Left ventricle myocardium inferior (tissue), 1 donor: Measurements from ENCODE around the gene TXNRD2. TPM values are rescaled to one million over a fixed set of nuclear protein-coding genes. Genes with fewer than 3 reads are reported as not detected.

Experiments used
- DNase-seq: peaks from one replicate; pipeline ENCODE4 v3.0.0-alpha.2; 2020
- H3K27ac ChIP-seq: fragments of 200-600 bp; replicated peaks from 2 replicates; pipeline ENCODE4 v1.8.0; 2021
- H3K27me3 ChIP-seq: fragments of 200-600 bp; 2 replicates; pipeline ENCODE4 v1.8.0; 2021; ENCODE audit warnings: low read depth
- H3K36me3 ChIP-seq: fragments of 200-600 bp; 2 replicates; pipeline ENCODE4 v1.8.0; 2021
- H3K4me1 ChIP-seq: fragments of 200-600 bp; 2 replicates; pipeline ENCODE4 v1.8.0; 2021
- H3K4me3 ChIP-seq: fragments of 200-600 bp; 2 replicates; pipeline ENCODE4 v1.8.0; 2021; ENCODE audit warnings: mild to moderate bottlenecking, moderate library complexity
- H3K9me3 ChIP-seq: fragments of 200-600 bp; replicated peaks from 2 replicates; pipeline ENCODE4 v1.8.0; 2021
- intact Hi-C: fragments of 100-400 bp; cut with micrococcal nuclease; formaldehyde crosslinking; loops from one replicate; pipeline ENCODE4 v1.11.0; 2022
- total RNA-seq: library from RNA; stranded (reverse); fragmentation: NEBNext Ultra II Directional; extraction: Animal tissue kit (Norgen Biotek cat#: 25700); gene quantifications from one replicate; pipeline ENCODE4 v1.2.1, GENCODE V29; 2021
- TF ChIP-seq, protein P1 (sequence below): fragments of 200-600 bp; IDR thresholded peaks from 2 replicates; pipeline ENCODE4 v1.8.0; 2021; ENCODE audit warnings: antibody characterized with exemption, mild to moderate bottlenecking, borderline replicate concordance
- donor health status: DM: no; HTN: yes; CAD: no; lungs with severe emphysema.

The TXNRD2 gene
- total RNA-seq, 1 donor from 2014 or later, result 35.2 TPM

GRCh38 chr22:19962909-19963806 lies 21.5 kb upstream of the TXNRD2 start:
- TF ChIP-seq, protein P1, sequence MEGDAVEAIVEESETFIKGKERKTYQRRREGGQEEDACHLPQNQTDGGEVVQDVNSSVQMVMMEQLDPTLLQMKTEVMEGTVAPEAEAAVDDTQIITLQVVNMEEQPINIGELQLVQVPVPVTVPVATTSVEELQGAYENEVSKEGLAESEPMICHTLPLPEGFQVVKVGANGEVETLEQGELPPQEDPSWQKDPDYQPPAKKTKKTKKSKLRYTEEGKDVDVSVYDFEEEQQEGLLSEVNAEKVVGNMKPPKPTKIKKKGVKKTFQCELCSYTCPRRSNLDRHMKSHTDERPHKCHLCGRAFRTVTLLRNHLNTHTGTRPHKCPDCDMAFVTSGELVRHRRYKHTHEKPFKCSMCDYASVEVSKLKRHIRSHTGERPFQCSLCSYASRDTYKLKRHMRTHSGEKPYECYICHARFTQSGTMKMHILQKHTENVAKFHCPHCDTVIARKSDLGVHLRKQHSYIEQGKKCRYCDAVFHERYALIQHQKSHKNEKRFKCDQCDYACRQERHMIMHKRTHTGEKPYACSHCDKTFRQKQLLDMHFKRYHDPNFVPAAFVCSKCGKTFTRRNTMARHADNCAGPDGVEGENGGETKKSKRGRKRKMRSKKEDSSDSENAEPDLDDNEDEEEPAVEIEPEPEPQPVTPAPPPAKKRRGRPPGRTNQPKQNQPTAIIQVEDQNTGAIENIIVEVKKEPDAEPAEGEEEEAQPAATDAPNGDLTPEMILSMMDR, result no peak
- Histone ChIP-seq H3K4me1 (peaks cover 43% of the 10 kb centered on the region), H3K4me3 (no peak overlapping the region), H3K27me3 (no peaks in the 10 kb centered on the region), H3K36me3 (peaks cover 41% of the 10 kb centered on the region), H3K27ac (no peak overlapping the region), H3K9me3 (no peaks in the 10 kb centered on the region)
- intact Hi-C loops, result no loop called here
- no peak for DNase-seq

DNA sequence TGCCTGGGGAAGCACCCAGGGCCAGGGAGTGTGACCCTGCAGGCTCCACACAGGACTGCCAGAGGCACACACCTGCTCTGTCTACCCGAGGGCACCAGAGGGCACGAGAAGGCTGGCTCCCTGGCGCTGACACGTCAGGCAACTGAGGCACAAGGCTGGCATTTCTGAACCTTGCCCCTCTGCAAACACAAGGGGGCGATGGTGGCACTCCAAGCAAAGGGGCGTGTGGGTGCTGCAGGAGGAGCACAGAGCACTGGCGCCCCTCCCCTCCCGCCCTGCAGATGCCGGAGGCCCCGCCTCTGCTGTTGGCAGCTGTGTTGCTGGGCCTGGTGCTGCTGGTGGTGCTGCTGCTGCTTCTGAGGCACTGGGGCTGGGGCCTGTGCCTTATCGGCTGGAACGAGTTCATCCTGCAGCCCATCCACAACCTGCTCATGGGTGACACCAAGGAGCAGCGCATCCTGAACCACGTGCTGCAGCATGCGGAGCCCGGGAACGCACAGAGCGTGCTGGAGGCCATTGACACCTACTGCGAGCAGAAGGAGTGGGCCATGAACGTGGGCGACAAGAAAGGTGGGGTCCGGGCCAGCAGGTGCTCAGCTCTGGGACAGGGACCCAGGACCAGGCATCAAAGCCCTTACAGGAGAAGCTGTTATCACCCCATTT lies 20.8 kb upstream of the TXNRD2 start:
- H3K36me3 ChIP-seq, result peaks cover 33% of the 10 kb centered on the region
- peak; percentile 60 for DNase-seq
- TF ChIP-seq, protein P1, result peak; percentile 60
- H3K27me3 ChIP-seq, result no peaks in the 10 kb centered on the region
- peaks cover 43% of the 10 kb centered on the region for H3K4me1 ChIP-seq
- H3K4me3 ChIP-seq, result no peak overlapping the region
- intact Hi-C loops, result no loop called here
- no peak overlapping the region for H3K27ac ChIP-seq
- no peaks in the 10 kb centered on the region for H3K9me3 ChIP-seq

- no peak overlapping the region for H3K4me3 ChIP-seq
- TF ChIP-seq, protein P1, result no peak
- peaks cover 30% of the 10 kb centered on the region for H3K36me3 ChIP-seq
- H3K9me3 ChIP-seq, result no peaks in the 10 kb centered on the region
- no peak overlapping the region for H3K27ac ChIP-seq
- no peak for DNase-seq
- H3K4me1 ChIP-seq, result peaks cover 43% of the 10 kb centered on the region
- no peaks in the 10 kb centered on the region for H3K27me3 ChIP-seq
- intact Hi-C loops, result no loop called here
Observed at GRCh38 chr22:19961868-19962245, 20.2 kb upstream of the TXNRD2 start.

- peaks cover 46% of the 10 kb centered on the region for H3K4me1 ChIP-seq
- no peaks in the 10 kb centered on the region for H3K9me3 ChIP-seq
- H3K4me3 ChIP-seq, result no peak overlapping the region
- TF ChIP-seq, protein P1, result no peak
- H3K27me3 ChIP-seq, result no peaks in the 10 kb centered on the region
- intact Hi-C loops, result no loop called here
- H3K36me3 ChIP-seq, result peaks cover 25% of the 10 kb centered on the region
- H3K27ac ChIP-seq, result no peak overlapping the region
- DNase-seq, result no peak
Observed at GRCh38 chr22:19961201-19961580, 19.6 kb upstream of the TXNRD2 start.

DNA sequence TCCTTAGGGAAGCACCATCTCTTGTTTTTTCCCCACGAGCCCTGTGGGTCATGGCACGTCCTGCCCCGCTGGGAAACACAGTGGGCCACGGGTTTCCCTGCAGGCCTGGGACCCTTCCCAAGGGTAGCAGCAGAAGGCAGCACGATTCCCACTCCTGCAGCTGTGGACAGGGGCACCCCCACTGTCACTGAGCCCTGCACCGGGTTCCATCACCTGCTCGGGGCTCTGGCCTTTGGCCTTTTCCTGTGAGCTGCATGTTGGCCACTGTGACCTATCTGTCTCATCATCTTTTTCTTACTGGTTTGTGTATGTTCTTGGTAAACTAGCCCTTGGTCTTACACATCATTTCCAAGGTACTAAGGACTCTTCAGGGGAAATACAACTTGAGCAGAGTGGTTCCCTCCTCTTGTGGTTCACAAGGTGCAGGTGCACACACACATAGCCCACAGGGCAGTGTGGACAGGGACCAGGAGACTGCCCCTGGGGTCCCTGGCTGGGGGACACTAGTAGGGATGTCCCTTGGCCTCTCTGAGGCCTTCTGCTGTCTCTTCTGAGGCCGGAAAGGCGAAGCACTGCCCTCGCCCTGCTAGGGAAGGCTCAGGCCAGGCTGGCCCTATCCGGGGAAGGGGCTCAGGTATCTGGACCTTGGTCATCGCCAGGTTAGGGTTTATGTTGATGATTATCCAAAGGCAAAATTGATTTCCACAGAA lies 19.0 kb upstream of the TXNRD2 start:
- Histone ChIP-seq H3K9me3 (no peaks in the 10 kb centered on the region), H3K4me3 (no peak overlapping the region), H3K27me3 (no peaks in the 10 kb centered on the region), H3K27ac (no peak overlapping the region), H3K4me1 (peaks cover 50% of the 10 kb centered on the region), H3K36me3 (peaks cover 21% of the 10 kb centered on the region)
- TF ChIP-seq, protein P1, result no peak
- DNase-seq, result no peak
- intact Hi-C loops, result no loop called here
